AG09319 (cell line): ENCODE results near the gene MGRN1.

Source experiments
- DNase-seq: peaks from one replicate; pipeline ENCODE4 v3.0.0-alpha.2; 2010; ENCODE audit warnings: low read depth; ENCODE audit errors: extremely low read depth
- CTCF ChIP-seq: IDR thresholded peaks from 2 replicates; pipeline ENCODE4 v1.5.1; 2011; ENCODE audit warnings: low read depth, mild to moderate bottlenecking, inconsistent platforms, low read length, moderate library complexity

Gene MGRN1

GRCh38 chr16:4704913-4705312 is 80.3 kb downstream of the MGRN1 start:
- TF ChIP-seq CTCF: no peak
- no peak for DNase-seq

- TF ChIP-seq CTCF: no peak
These were observed 82.2 kb downstream of the MGRN1 start for GRCh38 chr16:4706871-4707270.

GRCh38 chr16:4709481-4709880 is 84.9 kb downstream of the MGRN1 start:
- no peak for TF ChIP-seq CTCF
- DNase-seq: no peak

More at GRCh38 chr16:4706871-4707270, 82.2 kb downstream of the MGRN1 start:
- no peak for DNase-seq

- TF ChIP-seq CTCF: no peak
- DNase-seq: no peak
These were observed 89.3 kb downstream of the MGRN1 start for GRCh38 chr16:4713663-4714501.

- DNase-seq: no peak
- no peak for TF ChIP-seq CTCF
These were observed 90.4 kb downstream of the MGRN1 start for GRCh38 chr16:4714996-4715395.

- TF ChIP-seq CTCF: no peak
- no peak for DNase-seq
These were observed 93.8 kb downstream of the MGRN1 start for GRCh38 chr16:4718466-4718865.

GRCh38 chr16:4723071-4723767 is 98.6 kb downstream of the MGRN1 start:
- TF ChIP-seq CTCF: no peak
- DNase-seq: no peak
